Measurements from ENCODE around the gene PLET1.

The PLET1 gene

DNA sequence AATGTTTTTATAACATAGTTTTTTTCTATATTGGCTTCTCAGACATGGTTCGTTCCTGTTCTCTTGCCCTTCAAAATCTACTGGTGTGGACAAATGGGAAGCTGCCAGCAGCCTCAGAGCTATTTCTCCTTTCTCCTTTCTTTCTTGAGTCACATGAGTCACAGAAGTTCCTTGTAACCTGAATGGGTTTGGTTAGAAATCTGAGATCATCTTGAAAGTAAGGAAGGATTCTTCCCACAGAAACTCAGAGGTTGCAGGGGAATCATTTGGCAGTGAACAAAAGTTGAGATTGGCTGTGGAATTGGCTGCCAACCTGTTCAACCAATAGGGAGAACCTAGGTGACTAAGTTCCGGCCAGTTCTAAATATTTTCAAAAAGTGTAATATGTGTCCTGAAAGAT is 12.5 kb downstream of the PLET1 start:
- H3K36me3 ChIP-seq (ENCODE audit: low read length): no peaks in the 10 kb centered on the region
- H3K9me2 ChIP-seq (replicated peaks; ENCODE audit: insufficient read depth, low read length): no peaks in the 10 kb centered on the region
- H3K9me3 ChIP-seq (ENCODE audit: insufficient read depth, low read length): no peaks in the 10 kb centered on the region
- H3K9ac ChIP-seq (ENCODE audit: low read length): no peak overlapping the region
- H3K4me3 ChIP-seq (ENCODE audit: insufficient read depth, low read length, poor library complexity, severe bottlenecking): no peak overlapping the region
- H4K20me1 ChIP-seq (ENCODE audit: low read depth, low read length): no peaks in the 10 kb centered on the region
- no peak overlapping the region for H3K4me2 ChIP-seq (ENCODE audit: low read depth, low read length, poor library complexity, severe bottlenecking)
- H2AFZ ChIP-seq (ENCODE audit: low read depth, low read length, severe bottlenecking): no peak overlapping the region
- H3K79me2 ChIP-seq (ENCODE audit: insufficient read depth, low read length): no peaks in the 10 kb centered on the region
- H3F3A ChIP-seq (ENCODE audit: insufficient read depth): no peaks in the 10 kb centered on the region
- H3K27me3 ChIP-seq (ENCODE audit: low read length): no peaks in the 10 kb centered on the region
- TF ChIP-seq, protein P1, sequence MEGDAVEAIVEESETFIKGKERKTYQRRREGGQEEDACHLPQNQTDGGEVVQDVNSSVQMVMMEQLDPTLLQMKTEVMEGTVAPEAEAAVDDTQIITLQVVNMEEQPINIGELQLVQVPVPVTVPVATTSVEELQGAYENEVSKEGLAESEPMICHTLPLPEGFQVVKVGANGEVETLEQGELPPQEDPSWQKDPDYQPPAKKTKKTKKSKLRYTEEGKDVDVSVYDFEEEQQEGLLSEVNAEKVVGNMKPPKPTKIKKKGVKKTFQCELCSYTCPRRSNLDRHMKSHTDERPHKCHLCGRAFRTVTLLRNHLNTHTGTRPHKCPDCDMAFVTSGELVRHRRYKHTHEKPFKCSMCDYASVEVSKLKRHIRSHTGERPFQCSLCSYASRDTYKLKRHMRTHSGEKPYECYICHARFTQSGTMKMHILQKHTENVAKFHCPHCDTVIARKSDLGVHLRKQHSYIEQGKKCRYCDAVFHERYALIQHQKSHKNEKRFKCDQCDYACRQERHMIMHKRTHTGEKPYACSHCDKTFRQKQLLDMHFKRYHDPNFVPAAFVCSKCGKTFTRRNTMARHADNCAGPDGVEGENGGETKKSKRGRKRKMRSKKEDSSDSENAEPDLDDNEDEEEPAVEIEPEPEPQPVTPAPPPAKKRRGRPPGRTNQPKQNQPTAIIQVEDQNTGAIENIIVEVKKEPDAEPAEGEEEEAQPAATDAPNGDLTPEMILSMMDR (IDR thresholded peaks at IDR 0.05; ENCODE audit: insufficient read depth, low read length, poor library complexity, severe bottlenecking): no peak
- TF ChIP-seq EZH2phosphoT487 (conservative IDR thresholded peaks at IDR 0.05; ENCODE audit: low read length): no peak
- H3K27ac ChIP-seq (ENCODE audit: low read depth, low read length): no peak overlapping the region

DNA sequence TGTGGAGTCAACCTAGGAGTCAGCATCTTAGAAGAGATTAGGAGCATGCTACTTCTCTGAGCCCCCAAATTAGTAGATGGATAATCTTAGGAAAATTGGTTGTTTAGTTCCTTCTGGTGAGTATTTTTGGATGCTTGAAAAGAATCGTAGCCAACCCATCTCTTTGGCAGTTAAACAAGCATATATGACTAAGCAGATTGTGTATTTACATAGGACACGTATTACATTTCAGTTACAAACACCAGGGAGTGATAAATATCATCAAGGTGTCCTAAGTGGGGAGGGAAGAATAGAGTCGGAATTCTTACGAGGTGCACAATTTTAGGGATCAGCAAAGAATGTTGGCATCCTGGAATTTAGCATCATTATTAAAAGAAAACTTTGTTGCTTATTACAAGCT is 13.5 kb downstream of the PLET1 start:
- H3K4me2 ChIP-seq (ENCODE audit: low read depth, low read length, poor library complexity, severe bottlenecking): no peak overlapping the region
- TF ChIP-seq, protein P1 (IDR thresholded peaks at IDR 0.05; ENCODE audit: insufficient read depth, low read length, poor library complexity, severe bottlenecking): no peak
- no peak for TF ChIP-seq EZH2phosphoT487 (conservative IDR thresholded peaks at IDR 0.05; ENCODE audit: low read length)
- H3F3A ChIP-seq (ENCODE audit: insufficient read depth): no peaks in the 10 kb centered on the region
- H3K27me3 ChIP-seq (ENCODE audit: low read length): no peaks in the 10 kb centered on the region
- H3K9ac ChIP-seq (ENCODE audit: low read length): no peak overlapping the region
- H3K4me3 ChIP-seq (ENCODE audit: insufficient read depth, low read length, poor library complexity, severe bottlenecking): no peak overlapping the region
- no peaks in the 10 kb centered on the region for H3K9me2 ChIP-seq (replicated peaks; ENCODE audit: insufficient read depth, low read length)
- no peaks in the 10 kb centered on the region for H3K79me2 ChIP-seq (ENCODE audit: insufficient read depth, low read length)
- H3K36me3 ChIP-seq (ENCODE audit: low read length): no peaks in the 10 kb centered on the region
- H3K9me3 ChIP-seq (ENCODE audit: insufficient read depth, low read length): no peaks in the 10 kb centered on the region
- H4K20me1 ChIP-seq (ENCODE audit: low read depth, low read length): no peaks in the 10 kb centered on the region
- no peak overlapping the region for H3K27ac ChIP-seq (ENCODE audit: low read depth, low read length)
- H2AFZ ChIP-seq (ENCODE audit: low read depth, low read length, severe bottlenecking): no peak overlapping the region

DNA sequence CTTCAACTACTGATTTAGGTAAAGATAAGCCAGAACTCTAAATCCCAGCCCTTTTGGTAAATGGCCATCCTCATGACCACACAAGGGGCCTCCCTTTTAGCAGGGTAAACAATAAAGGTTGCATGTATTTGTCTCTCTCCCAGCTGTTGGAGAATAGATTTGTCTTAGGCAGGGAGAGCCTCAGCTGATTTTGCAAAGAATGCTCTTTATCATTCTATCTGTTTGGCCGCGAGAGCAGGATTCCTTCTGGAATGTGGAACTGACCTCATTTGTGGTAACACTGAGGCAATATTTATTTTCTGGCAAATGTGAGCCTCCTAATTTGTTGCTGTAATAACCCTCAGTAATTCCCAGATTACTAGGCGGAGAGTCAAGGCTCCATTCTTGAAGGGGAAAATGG is 19.2 kb downstream of the PLET1 start:
- Histone ChIP-seq H3K9me3 (ENCODE audit: insufficient read depth, low read length) (no peaks in the 10 kb centered on the region), H3K27me3 (ENCODE audit: low read length) (no peaks in the 10 kb centered on the region), H2AFZ (ENCODE audit: low read depth, low read length, severe bottlenecking) (no peak overlapping the region), H3K9ac (ENCODE audit: low read length) (no peak overlapping the region), H3K36me3 (ENCODE audit: low read length) (0 out of 2 replicates have a peak, but pooled peaks cover 2% of the 10 kb centered on the region), H4K20me1 (ENCODE audit: low read depth, low read length) (no peaks in the 10 kb centered on the region), H3F3A (ENCODE audit: insufficient read depth) (no peaks in the 10 kb centered on the region), H3K79me2 (ENCODE audit: insufficient read depth, low read length) (no peaks in the 10 kb centered on the region), H3K27ac (ENCODE audit: low read depth, low read length) (no peak overlapping the region), H3K4me2 (ENCODE audit: low read depth, low read length, poor library complexity, severe bottlenecking) (no peak overlapping the region), H3K4me3 (ENCODE audit: insufficient read depth, low read length, poor library complexity, severe bottlenecking) (no peak overlapping the region), H3K9me2 (replicated peaks; ENCODE audit: insufficient read depth, low read length) (no peaks in the 10 kb centered on the region)
- TF ChIP-seq, protein P1 (IDR thresholded peaks at IDR 0.05; ENCODE audit: insufficient read depth, low read length, poor library complexity, severe bottlenecking): no peak
- no peak for TF ChIP-seq EZH2phosphoT487 (conservative IDR thresholded peaks at IDR 0.05; ENCODE audit: low read length)
